Effector CD4-positive, alpha-beta T cell (primary cell): ENCODE results near the gene ATP6AP2.
A peak's percentile ranks its signal among the peaks of the same experiment; 100 is the strongest.
"Not testable (repeated sequence)": the region's sequence is repeated elsewhere in the genome, so short reads cannot be mapped to it uniquely, and the experiment has no call there.

Experiments used
- DNase-seq: peaks from one replicate; pipeline ENCODE4 v3.0.0-alpha.2; 2020

ATP6AP2 gene

GRCh38 chrX:40576291-40576690 lies 4.5 kb upstream of the ATP6AP2 start:
- no peak for DNase-seq

GRCh38 chrX:40578039-40578695 lies 2.6 kb upstream of the ATP6AP2 start:
- no peak for DNase-seq

GRCh38 chrX:40579141-40579540 lies 1.6 kb upstream of the ATP6AP2 start:
- DNase-seq = no peak

GRCh38 chrX:40579900-40580536 lies 752 bp upstream of the ATP6AP2 start:
- no peak for DNase-seq

GRCh38 chrX:40581336-40581920 lies 658 bp downstream of the ATP6AP2 start:
- no peak for DNase-seq

- DNase-seq = not testable (repeated sequence)
These were observed 1.4 kb downstream of the ATP6AP2 start for GRCh38 chrX:40582178-40582577.

- DNase-seq = no peak
These were observed 2.0 kb downstream of the ATP6AP2 start for GRCh38 chrX:40582811-40583210.

- DNase-seq = not testable (repeated sequence)
These were observed 6.9 kb downstream of the ATP6AP2 start for GRCh38 chrX:40587623-40588022.

- not testable (repeated sequence) for DNase-seq
These were observed 9.0 kb downstream of the ATP6AP2 start for GRCh38 chrX:40589616-40590321.

GRCh38 chrX:40603446-40603845 lies 22.7 kb downstream of the ATP6AP2 start:
- no peak for DNase-seq

- no peak for DNase-seq
These were observed 26.6 kb downstream of the ATP6AP2 start for GRCh38 chrX:40607381-40607780.

GRCh38 chrX:40612511-40612910 lies 31.7 kb downstream of the ATP6AP2 start:
- DNase-seq = no peak

- no peak for DNase-seq
These were observed 35.2 kb downstream of the ATP6AP2 start for GRCh38 chrX:40615976-40616375.

- no peak for DNase-seq
These were observed 36.8 kb downstream of the ATP6AP2 start for GRCh38 chrX:40617566-40617965.

- DNase-seq = no peak
These were observed 41.8 kb downstream of the ATP6AP2 start for GRCh38 chrX:40622479-40623138.

GRCh38 chrX:40623139-40623536 lies 42.4 kb downstream of the ATP6AP2 start, which contains the start of gene MPC1L:
Gene MPC1L (plus strand): TSS chrX:40623428. CDS start chrX:40623566, 138 bp downstream.
- no peak for DNase-seq

GRCh38 chrX:40623665-40624064 lies 42.9 kb downstream of the ATP6AP2 start:
- DNase-seq = no peak

GRCh38 chrX:40625294-40625693 lies 44.5 kb downstream of the ATP6AP2 start:
- DNase-seq = no peak

- no peak for DNase-seq
These were observed 47.7 kb downstream of the ATP6AP2 start for GRCh38 chrX:40628506-40628905.

- DNase-seq = no peak
These were observed 51.4 kb downstream of the ATP6AP2 start for GRCh38 chrX:40632199-40632598.

- no peak for DNase-seq
These were observed 56.9 kb downstream of the ATP6AP2 start for GRCh38 chrX:40637687-40638086.

GRCh38 chrX:40644176-40644575 lies 63.4 kb downstream of the ATP6AP2 start:
- no peak for DNase-seq

GRCh38 chrX:40644821-40645358 lies 64.1 kb downstream of the ATP6AP2 start:
- DNase-seq = peak; percentile 28
